Neutrophil (primary cell): ENCODE results near the gene FEZF2.

Experiments
- H3K27ac ChIP-seq: fragments of 200-600 bp; sonication (generic); 2 replicates; pipeline ENCODE4 v1.5.1; 2016; ENCODE audit warnings: mild to moderate bottlenecking, moderate library complexity
- H3K27me3 ChIP-seq: fragments of 200-600 bp; sonication (generic); 2 replicates; pipeline ENCODE4 v1.6.0; 2016; ENCODE audit warnings: mild to moderate bottlenecking
- H3K36me3 ChIP-seq: fragments of 200-600 bp; sonication (generic); 2 replicates; pipeline ENCODE4 v1.5.1; 2017
- H3K4me1 ChIP-seq, 2 experiments: fragments of 200-600 bp in 1 of 2; sonication (generic) in 1 of 2; 1 replicate in 1 of 2; 2 replicates in 1 of 2; pipeline versions ENCODE4 v1.5.1 to v1.6.1; 2013 to 2016; ENCODE audit warnings: low read depth in 1 of 2, low read length in 1 of 2, mild to moderate bottlenecking in 1 of 2, moderate library complexity in 1 of 2; ENCODE audit not compliant: control insufficient read depth in 1 of 2, insufficient read depth in 1 of 2
- H3K4me3 ChIP-seq, 2 experiments: fragments of 200-600 bp in 1 of 2; sonication (generic) in 1 of 2; 1 replicate in 1 of 2; 2 replicates in 1 of 2; pipeline ENCODE4 v1.5.1; 2013 to 2016; ENCODE audit warnings: low read depth in 1 of 2, low read length in 1 of 2, mild to moderate bottlenecking in 1 of 2, moderate library complexity in 1 of 2
- H3K9me3 ChIP-seq: fragments of 200-600 bp; sonication (generic); 2 replicates; pipeline ENCODE4 v1.5.1; 2016
- TF ChIP-seq, protein P1 (sequence below): fragments of 200-600 bp; sonication (generic); IDR thresholded peaks from 2 replicates; pipeline ENCODE4 v1.5.1; 2016; ENCODE audit warnings: antibody characterized with exemption

FEZF2 gene

DNA sequence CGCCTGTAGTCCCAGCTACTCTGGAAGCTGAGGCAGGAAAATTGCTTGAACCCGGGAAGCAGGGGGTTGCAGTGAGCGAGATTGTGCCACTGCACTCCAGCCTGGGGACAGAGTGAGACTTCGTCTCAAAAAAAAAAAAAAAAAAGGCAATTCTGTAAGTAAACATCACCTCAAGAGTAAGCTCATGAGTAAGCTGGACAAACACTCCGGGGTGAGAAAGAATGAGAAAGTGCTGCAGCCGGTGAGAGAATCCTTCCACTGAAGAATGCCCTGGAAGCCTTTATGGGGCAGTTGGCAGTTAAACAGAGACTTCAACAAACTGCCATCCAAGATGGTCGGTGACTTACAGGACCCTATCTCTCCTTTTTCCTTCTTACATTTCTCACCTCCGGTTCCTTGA lies 47.5 kb downstream of the FEZF2 start:
- H3K27ac ChIP-seq: no peak overlapping the region
- TF ChIP-seq, protein P1, sequence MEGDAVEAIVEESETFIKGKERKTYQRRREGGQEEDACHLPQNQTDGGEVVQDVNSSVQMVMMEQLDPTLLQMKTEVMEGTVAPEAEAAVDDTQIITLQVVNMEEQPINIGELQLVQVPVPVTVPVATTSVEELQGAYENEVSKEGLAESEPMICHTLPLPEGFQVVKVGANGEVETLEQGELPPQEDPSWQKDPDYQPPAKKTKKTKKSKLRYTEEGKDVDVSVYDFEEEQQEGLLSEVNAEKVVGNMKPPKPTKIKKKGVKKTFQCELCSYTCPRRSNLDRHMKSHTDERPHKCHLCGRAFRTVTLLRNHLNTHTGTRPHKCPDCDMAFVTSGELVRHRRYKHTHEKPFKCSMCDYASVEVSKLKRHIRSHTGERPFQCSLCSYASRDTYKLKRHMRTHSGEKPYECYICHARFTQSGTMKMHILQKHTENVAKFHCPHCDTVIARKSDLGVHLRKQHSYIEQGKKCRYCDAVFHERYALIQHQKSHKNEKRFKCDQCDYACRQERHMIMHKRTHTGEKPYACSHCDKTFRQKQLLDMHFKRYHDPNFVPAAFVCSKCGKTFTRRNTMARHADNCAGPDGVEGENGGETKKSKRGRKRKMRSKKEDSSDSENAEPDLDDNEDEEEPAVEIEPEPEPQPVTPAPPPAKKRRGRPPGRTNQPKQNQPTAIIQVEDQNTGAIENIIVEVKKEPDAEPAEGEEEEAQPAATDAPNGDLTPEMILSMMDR: no peak
- H3K4me3 ChIP-seq: no peak overlapping the region
- no peaks in the 10 kb centered on the region for H3K27me3 ChIP-seq
- H3K36me3 ChIP-seq: no peaks in the 10 kb centered on the region
- no peaks in the 10 kb centered on the region for H3K4me1 ChIP-seq
- H3K9me3 ChIP-seq: no peaks in the 10 kb centered on the region

DNA sequence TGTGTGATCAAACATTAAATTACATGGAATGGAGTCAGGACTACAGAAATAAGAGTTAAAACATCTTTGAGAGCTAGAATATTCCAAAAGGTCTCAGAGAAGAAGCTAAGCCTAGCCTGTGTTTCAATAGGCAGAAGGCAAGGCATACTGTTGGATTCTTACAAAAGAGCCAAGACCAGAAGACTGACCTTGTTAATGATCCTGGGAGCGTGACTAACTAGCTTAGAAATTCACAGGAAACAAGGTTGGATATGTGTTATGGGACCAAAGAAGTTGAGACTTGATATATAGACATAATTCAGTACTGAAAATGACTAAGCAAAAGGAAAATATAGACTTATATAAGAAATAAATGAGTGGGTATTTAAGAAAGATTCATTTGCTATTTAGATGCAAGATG lies 50.1 kb downstream of the FEZF2 start:
- H3K27me3 ChIP-seq: peaks cover 19% of the 10 kb centered on the region
- no peak overlapping the region for H3K27ac ChIP-seq
- H3K4me1 ChIP-seq: no peaks in the 10 kb centered on the region
- H3K9me3 ChIP-seq: no peaks in the 10 kb centered on the region
- no peaks in the 10 kb centered on the region for H3K36me3 ChIP-seq
- no peak overlapping the region for H3K4me3 ChIP-seq
- TF ChIP-seq, protein P1: no peak
